Kasumi-1 (cell line): ENCODE measurements around the gene DBP.
"Not testable (repeated sequence)": the region's sequence is repeated elsewhere in the genome, so short reads cannot be mapped to it uniquely, and the experiment has no call there.

Source experiments
- DNase-seq, 2 experiments: peaks; one replicate each; lab custom pipeline; 2025; lab: John Stamatoyannopoulos, UW

Gene DBP

GRCh38 chr19:48665786-48666185 lies 28.6 kb upstream of the DBP start:
- no peak for DNase-seq

GRCh38 chr19:48664476-48664875 lies 27.3 kb upstream of the DBP start:
- DNase-seq = no peak

- DNase-seq = no peak
Measured at GRCh38 chr19:48663667-48664066, 26.5 kb upstream of the DBP start.

- no peak for DNase-seq
Measured at GRCh38 chr19:48661711-48662090, 24.5 kb upstream of the DBP start.

- DNase-seq = peak; percentile 93 to 97
Measured at GRCh38 chr19:48660852-48661710, 23.9 kb upstream of the DBP start.

GRCh38 chr19:48659768-48660167 lies 22.6 kb upstream of the DBP start:
- peak in 1 of 2 experiments; percentile 3 for DNase-seq

- DNase-seq = no peak
Measured at GRCh38 chr19:48658483-48658882, 21.3 kb upstream of the DBP start.

- DNase-seq = not testable (repeated sequence)
Measured at GRCh38 chr19:48657828-48658227, 20.6 kb upstream of the DBP start.

GRCh38 chr19:48656840-48657474 lies 19.8 kb upstream of the DBP start:
- no peak for DNase-seq

- DNase-seq = no peak
Measured at GRCh38 chr19:48654299-48655059, 17.3 kb upstream of the DBP start.

GRCh38 chr19:48651683-48652048 lies 14.5 kb upstream of the DBP start:
- no peak for DNase-seq

GRCh38 chr19:48650974-48651682 lies 13.9 kb upstream of the DBP start:
- no peak for DNase-seq

- DNase-seq = no peak
Measured at GRCh38 chr19:48648134-48648533, 11.0 kb upstream of the DBP start.

- peak; percentile 89 to 90 for DNase-seq
Measured at GRCh38 chr19:48646722-48647216, 9.6 kb upstream of the DBP start.

GRCh38 chr19:48646001-48646721 lies 9.0 kb upstream of the DBP start, which contains the start of gene CA11:
Gene CA11 (minus strand): TSS chr19:48646187. CDS start chr19:48645632, 555 bp downstream.
- peak in 1 of 2 experiments; percentile 65 for DNase-seq

GRCh38 chr19:48645620-48646000 lies 8.4 kb upstream of the DBP start:
- peak in 1 of 2 experiments; percentile 45 for DNase-seq

GRCh38 chr19:48644839-48645619 lies 7.8 kb upstream of the DBP start:
- DNase-seq = peak; percentile 77 to 88

- no peak for DNase-seq
Measured at GRCh38 chr19:48644355-48644754, 7.2 kb upstream of the DBP start.

GRCh38 chr19:48642862-48643261 lies 5.7 kb upstream of the DBP start:
- no peak for DNase-seq

GRCh38 chr19:48641850-48642249 lies 4.7 kb upstream of the DBP start:
- no peak for DNase-seq
